Esophagus muscularis mucosa (tissue), 4 donors: ENCODE data around the gene KRT33A. TPM values are rescaled to one million over a fixed set of nuclear protein-coding genes. Genes with fewer than 3 reads are reported as not detected.

Experiments used
- DNase-seq: peaks from one replicate; pipeline ENCODE4 v3.0.0-alpha.2; 2017; ENCODE audit errors: extremely low spot score
- H3K27ac ChIP-seq, 4 donors: fragments of 200-600 bp; sonication (generic); replicated peaks in 1 of 4; 1 replicate in 3 of 4; 2 replicates in 1 of 4; pipeline ENCODE4 v1.5.1; 2016 to 2019; ENCODE audit warnings: mild to moderate bottlenecking in 1 of 4
- H3K27me3 ChIP-seq, 4 donors: fragments of 200-600 bp; sonication (generic); one replicate each; pipeline versions ENCODE4 v1.5.1 to v1.6.0; 2016 to 2019
- H3K36me3 ChIP-seq, 4 donors: fragments of 200-600 bp; sonication (generic); one replicate each; pipeline ENCODE4 v1.5.1; 2016 to 2019
- H3K4me1 ChIP-seq, 4 donors: fragments of 200-600 bp; sonication (generic); one replicate each; pipeline ENCODE4 v1.5.1; 2016 to 2019
- H3K4me3 ChIP-seq, 4 donors: fragments of 200-600 bp; sonication (generic); 1 replicate in 2 of 4; 2 replicates in 2 of 4; pipeline ENCODE4 v1.5.1; 2016 to 2019; ENCODE audit warnings: mild to moderate bottlenecking in 4 of 4, moderate library complexity in 1 of 4
- H3K9me3 ChIP-seq, 4 donors: fragments of 200-600 bp; sonication (generic); 1 replicate in 3 of 4; 2 replicates in 1 of 4; pipeline ENCODE4 v1.5.1; 2016 to 2019
- EP300 ChIP-seq: sonication (generic); formaldehyde crosslinking; IDR thresholded peaks from one replicate; pipeline ENCODE4 v1.6.1; 2017; ENCODE audit warnings: antibody characterized with exemption
- POLR2A ChIP-seq: fragments of 450-650 bp; IDR thresholded peaks from one replicate; pipeline ENCODE4 v1.6.1; 2017; ENCODE audit warnings: antibody characterized with exemption, moderate library complexity, mild to moderate bottlenecking, low read depth
- POLR2AphosphoS5 ChIP-seq, 2 donors: sonication (generic); formaldehyde crosslinking; IDR thresholded peaks; one replicate each; pipeline ENCODE4 v1.6.1; 2017; ENCODE audit warnings: antibody characterized with exemption in 2 of 2
- WGBS: methylation state at CpG from one replicate; pipeline ENCODE4 v1.1.5; 2018; 5-methylcytosine and 5-hydroxymethylcytosine counted together
- intact Hi-C: fragments of 100-400 bp; cut with DNase I; formaldehyde crosslinking; loops from one replicate; pipeline ENCODE4 v1.15.1; 2023
- total RNA-seq, 4 donors: library from RNA; depleted of rRNA; stranded (reverse); fragments of >200 nt; gene quantifications; one replicate each; pipeline versions ENCODE4 v1.1.0 to v1.2.1, GENCODE V29; 2016
- TF ChIP-seq, protein P1 (sequence below), 3 experiments: fragments of 200-600 bp in 2 of 3; fragments of 450-650 bp in 1 of 3; sonication (generic) in 2 of 3; IDR thresholded peaks; one replicate each; pipeline ENCODE4 v1.5.1; 2017 to 2019; ENCODE audit warnings: antibody characterized with exemption in 3 of 3, mild to moderate bottlenecking in 2 of 3, moderate library complexity in 1 of 3

The KRT33A gene
- total RNA-seq, 4 donors from 2014 or later, result not detected

DNA sequence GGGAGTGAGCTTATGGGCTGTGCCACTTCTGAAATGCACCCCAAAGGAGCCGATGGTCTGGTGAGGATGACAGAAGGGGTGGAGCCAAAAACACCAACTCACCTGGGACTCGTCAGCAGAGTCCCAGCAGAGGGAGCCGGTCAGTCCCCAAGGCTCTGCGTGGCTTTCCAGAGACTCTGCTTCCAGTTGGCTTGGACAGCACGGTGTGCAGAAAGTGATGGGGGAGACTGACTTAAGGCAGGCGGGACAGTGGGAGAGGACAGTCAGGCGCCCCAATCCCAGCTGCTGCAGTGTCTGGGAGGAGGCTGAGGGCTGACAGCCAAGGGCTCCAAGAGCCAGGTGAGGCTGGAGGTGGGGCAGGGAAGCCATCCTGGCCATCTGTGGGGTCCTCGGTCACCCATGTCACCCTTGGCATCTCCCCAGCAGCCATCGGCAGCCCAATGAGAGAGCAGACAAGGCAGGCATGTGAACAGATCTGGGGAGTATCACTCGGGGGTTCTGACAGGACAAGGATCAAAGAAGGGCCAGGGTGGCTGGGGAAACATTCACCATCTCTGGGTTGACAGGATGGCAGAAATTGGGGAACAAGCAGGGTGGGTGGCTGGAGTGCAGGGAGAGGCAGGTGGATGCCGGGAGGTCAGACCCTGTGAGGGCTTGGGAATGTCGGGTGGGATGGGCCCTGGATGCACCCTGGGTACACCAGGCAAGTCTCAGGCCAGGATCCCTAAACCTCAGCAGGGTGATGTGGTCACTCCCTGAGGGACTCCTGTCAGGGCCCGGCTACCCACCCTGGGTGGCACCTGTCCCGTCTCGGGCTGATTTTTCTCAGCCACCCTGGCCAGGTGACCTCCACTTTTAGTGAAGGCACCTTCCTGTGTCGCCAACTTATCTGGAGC, 26.2 kb downstream of the KRT33A start:
- no peak for TF ChIP-seq EP300
- TF ChIP-seq, protein P1, sequence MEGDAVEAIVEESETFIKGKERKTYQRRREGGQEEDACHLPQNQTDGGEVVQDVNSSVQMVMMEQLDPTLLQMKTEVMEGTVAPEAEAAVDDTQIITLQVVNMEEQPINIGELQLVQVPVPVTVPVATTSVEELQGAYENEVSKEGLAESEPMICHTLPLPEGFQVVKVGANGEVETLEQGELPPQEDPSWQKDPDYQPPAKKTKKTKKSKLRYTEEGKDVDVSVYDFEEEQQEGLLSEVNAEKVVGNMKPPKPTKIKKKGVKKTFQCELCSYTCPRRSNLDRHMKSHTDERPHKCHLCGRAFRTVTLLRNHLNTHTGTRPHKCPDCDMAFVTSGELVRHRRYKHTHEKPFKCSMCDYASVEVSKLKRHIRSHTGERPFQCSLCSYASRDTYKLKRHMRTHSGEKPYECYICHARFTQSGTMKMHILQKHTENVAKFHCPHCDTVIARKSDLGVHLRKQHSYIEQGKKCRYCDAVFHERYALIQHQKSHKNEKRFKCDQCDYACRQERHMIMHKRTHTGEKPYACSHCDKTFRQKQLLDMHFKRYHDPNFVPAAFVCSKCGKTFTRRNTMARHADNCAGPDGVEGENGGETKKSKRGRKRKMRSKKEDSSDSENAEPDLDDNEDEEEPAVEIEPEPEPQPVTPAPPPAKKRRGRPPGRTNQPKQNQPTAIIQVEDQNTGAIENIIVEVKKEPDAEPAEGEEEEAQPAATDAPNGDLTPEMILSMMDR (IDR thresholded peaks at IDR 0.05), result peak in 1 of 3 experiments; percentile 6
- H3K27ac ChIP-seq, result no peak overlapping the region
- no peaks in the 10 kb centered on the region for H3K27me3 ChIP-seq
- no peaks in the 10 kb centered on the region for H3K4me1 ChIP-seq
- intact Hi-C loops, result loop anchor here (5.0 kb wide), 3 partner anchors 323 to 522 kb away; no protein-coding TSS in a partner anchor
- no peak overlapping the region for H3K4me3 ChIP-seq
- no peaks in the 10 kb centered on the region for H3K36me3 ChIP-seq
- no peak for DNase-seq
- peaks cover 0 to 10% (median 4%) of the 10 kb centered on the region in 4 donors for H3K9me3 ChIP-seq
- WGBS, result 78% methylated on average over 14 of the region's 16 CpGs

DNA sequence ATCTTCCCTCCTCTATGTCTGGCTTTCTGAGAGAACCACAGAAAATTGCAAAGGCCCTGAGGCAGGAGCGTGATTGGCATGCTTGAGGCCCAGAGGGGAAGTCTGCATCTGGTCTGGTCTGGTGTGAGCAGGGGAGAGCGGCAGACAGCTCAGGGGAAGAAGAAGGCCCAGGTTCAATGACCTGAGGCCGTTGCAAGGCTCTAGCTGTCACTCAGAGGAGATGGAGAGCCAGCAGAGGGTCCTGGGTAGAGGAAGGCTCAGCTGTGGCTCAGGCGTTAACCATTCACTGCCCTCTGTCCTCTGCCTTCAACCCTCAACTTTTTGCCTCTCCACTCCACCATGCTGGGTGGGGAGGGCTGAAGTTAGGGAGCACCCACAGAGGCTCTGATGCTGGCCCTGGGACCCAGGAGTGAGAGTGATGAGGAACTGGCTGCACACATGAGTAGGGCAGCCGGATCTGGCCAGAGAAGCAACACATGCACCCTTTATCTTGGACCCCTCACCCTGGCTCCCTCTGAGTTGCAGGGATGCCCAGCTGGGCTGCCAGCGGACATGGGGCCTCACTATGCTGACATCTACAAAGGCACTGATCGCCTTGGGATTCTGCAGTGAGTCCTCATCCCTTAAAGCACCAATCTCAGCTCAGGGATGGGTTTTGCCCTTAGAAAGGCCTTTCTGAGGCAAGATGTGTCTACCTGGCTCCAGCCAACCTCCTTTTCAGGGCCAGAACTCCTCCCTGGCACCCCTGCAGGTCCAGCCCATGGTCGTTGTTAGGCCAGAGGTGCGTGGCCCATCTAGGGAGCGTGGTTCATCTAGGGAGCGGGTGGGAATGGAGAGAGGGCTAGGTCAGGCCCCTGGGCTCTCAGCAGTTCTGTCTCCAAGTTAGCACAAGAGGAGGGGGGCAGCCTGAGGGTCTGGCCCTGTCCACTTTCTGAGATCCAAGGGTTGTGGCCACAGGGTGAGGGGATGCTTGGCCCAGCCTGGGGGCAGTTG, 27.4 kb downstream of the KRT33A start:
- TF ChIP-seq, protein P1 (IDR thresholded peaks at IDR 0.05), result no peak
- TF ChIP-seq POLR2AphosphoS5 (IDR thresholded peaks at IDR 0.05), result no peak
- TF ChIP-seq EP300, result no peak
- TF ChIP-seq POLR2A, result no peak
- no peak overlapping the region for H3K4me3 ChIP-seq
- peaks cover 0 to 14% (median 5%) of the 10 kb centered on the region in 4 donors for H3K9me3 ChIP-seq
- no peaks in the 10 kb centered on the region for H3K27me3 ChIP-seq
- intact Hi-C loops, result loop anchor here (5.0 kb wide), 3 partner anchors 324 to 521 kb away; no protein-coding TSS in a partner anchor
- H3K4me1 ChIP-seq, result no peaks in the 10 kb centered on the region
- no peak for DNase-seq
- 90% methylated on average over 10 of the region's 11 CpGs for WGBS
- H3K36me3 ChIP-seq, result no peaks in the 10 kb centered on the region
- H3K27ac ChIP-seq, result no peak overlapping the region

DNA sequence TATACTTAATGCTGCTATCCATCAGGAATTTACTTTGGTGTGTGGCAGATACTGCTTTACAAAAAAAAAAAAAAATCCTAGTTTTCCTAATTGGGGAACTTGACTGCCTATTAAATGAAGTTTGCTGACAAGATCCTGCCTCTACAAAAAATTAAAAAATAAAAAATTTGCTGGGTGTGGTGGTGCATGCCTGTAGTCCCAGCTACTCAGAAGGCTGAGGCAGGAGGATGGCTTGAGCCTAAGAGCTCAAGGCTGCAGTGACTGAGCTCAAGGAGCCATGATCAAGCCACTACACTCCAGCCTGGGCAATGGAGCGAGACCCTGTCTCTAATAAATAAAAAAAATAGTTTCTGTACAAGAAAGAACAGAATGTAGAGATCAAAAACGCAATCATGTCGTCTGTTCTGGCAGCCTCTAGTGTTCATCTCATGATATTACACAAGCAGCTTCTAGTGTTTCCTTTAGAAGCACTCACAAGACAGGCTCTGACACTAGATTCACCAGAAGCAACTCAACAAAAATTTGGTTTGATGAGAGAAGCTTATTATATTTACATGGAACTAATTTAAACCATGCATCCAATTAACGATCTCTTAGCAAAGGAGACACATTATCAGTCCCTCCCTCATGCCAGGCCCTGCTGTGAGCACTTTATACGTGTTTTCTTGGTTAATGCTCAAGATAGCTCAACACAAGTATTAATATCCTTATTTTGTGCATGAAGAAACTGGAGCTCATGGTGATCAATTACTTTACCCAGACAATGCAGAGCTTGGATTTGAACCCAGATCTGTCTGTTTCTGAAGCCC, 28.3 kb downstream of the KRT33A start:
- Histone ChIP-seq H3K9me3 (peaks cover 0 to 14% (median 5%) of the 10 kb centered on the region in 4 donors), H3K27ac (no peak overlapping the region), H3K27me3 (no peaks in the 10 kb centered on the region), H3K36me3 (no peaks in the 10 kb centered on the region), H3K4me3 (no peak overlapping the region), H3K4me1 (no peaks in the 10 kb centered on the region)
- TF ChIP-seq, protein P1 (IDR thresholded peaks at IDR 0.05), result peak; percentile 64 to 82 (median 68)
- TF ChIP-seq POLR2A, result no peak
- intact Hi-C loops, result loop anchor here (5.0 kb wide), 3 partner anchors 325 to 520 kb away; no protein-coding TSS in a partner anchor
- DNase-seq, result no peak
- WGBS, result 40% methylated on average over 5 of the region's 5 CpGs

DNA sequence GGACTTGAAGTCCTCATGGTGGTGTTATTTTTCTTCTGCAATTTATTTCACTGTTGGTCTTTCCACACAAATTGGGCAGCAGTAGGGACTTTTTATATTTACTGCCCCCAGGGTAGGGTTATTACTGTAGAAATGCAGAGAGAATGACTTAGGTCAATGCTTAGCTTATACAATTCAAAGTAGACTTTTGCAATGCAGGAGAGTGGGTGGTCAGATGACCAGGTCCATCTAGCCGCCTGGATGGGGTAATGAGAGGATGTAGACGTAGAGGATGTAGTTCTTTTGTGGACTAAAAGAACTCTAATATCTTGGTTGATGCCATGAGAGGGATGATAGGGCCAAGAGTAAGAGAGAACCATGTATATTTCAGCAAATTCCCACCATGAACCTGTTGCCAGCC, 32.4 kb downstream of the KRT33A start:
- Histone ChIP-seq H3K4me1 (no peaks in the 10 kb centered on the region), H3K27ac (no peak overlapping the region), H3K4me3 (no peak overlapping the region), H3K27me3 (peaks cover 0 to 26% (median 0%) of the 10 kb centered on the region in 4 donors), H3K9me3 (peaks cover 0 to 14% (median 5%) of the 10 kb centered on the region in 4 donors), H3K36me3 (no peaks in the 10 kb centered on the region)
- intact Hi-C loops, result no loop called here
- WGBS, result 61% methylated on average over 2 of the region's 2 CpGs
- DNase-seq, result no peak
- no peak for TF ChIP-seq EP300
